ENCODE measurements around the gene GTPBP4.

DNA sequence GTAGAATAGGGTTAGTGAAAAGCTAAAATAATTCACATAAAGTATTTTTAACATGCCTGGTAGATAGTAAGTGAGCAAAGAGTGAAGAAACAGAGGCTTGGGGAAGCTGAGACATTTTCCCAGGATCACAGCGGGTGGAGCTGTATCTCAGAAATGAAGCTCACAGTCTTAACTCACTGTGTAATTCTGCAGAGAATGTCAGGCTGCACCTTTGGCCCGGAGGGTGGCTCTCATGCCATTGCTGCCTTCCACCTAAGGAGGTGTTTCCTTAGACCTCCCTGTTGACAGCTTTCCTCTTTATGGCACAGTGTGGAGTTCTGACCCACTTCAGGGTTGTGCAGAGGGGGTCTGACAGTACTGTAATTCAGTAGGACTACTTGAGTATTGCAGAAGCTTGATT lies 2.9 kb upstream of the GTPBP4 start:
- no peak for TF ChIP-seq RAD21 (IDR thresholded peaks at IDR 0.05)
- no peak for TF ChIP-seq RXRA (IDR thresholded peaks at IDR 0.05)
- TF ChIP-seq, protein P1, sequence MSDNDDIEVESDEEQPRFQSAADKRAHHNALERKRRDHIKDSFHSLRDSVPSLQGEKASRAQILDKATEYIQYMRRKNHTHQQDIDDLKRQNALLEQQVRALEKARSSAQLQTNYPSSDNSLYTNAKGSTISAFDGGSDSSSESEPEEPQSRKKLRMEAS (IDR thresholded peaks at IDR 0.05): no peak
- TF ChIP-seq, protein P2, sequence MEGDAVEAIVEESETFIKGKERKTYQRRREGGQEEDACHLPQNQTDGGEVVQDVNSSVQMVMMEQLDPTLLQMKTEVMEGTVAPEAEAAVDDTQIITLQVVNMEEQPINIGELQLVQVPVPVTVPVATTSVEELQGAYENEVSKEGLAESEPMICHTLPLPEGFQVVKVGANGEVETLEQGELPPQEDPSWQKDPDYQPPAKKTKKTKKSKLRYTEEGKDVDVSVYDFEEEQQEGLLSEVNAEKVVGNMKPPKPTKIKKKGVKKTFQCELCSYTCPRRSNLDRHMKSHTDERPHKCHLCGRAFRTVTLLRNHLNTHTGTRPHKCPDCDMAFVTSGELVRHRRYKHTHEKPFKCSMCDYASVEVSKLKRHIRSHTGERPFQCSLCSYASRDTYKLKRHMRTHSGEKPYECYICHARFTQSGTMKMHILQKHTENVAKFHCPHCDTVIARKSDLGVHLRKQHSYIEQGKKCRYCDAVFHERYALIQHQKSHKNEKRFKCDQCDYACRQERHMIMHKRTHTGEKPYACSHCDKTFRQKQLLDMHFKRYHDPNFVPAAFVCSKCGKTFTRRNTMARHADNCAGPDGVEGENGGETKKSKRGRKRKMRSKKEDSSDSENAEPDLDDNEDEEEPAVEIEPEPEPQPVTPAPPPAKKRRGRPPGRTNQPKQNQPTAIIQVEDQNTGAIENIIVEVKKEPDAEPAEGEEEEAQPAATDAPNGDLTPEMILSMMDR (IDR thresholded peaks at IDR 0.05; ENCODE audit: low read depth, low read length, missing input control): no peak
- no peak for TF ChIP-seq YY1 (IDR thresholded peaks at IDR 0.05)
- TF ChIP-seq TAF1 (conservative IDR thresholded peaks at IDR 0.05): no peak
- no peak for TF ChIP-seq NR2F2 (IDR thresholded peaks at IDR 0.05)
- no peak for TF ChIP-seq SP1 (IDR thresholded peaks at IDR 0.05)
- no peak for TF ChIP-seq GABPA (IDR thresholded peaks at IDR 0.05 in 1 of 2, conservative IDR thresholded peaks at IDR 0.05 in 1 of 2)
- no peak for TF ChIP-seq JUND (IDR thresholded peaks at IDR 0.05)
- TF ChIP-seq, protein P3, sequence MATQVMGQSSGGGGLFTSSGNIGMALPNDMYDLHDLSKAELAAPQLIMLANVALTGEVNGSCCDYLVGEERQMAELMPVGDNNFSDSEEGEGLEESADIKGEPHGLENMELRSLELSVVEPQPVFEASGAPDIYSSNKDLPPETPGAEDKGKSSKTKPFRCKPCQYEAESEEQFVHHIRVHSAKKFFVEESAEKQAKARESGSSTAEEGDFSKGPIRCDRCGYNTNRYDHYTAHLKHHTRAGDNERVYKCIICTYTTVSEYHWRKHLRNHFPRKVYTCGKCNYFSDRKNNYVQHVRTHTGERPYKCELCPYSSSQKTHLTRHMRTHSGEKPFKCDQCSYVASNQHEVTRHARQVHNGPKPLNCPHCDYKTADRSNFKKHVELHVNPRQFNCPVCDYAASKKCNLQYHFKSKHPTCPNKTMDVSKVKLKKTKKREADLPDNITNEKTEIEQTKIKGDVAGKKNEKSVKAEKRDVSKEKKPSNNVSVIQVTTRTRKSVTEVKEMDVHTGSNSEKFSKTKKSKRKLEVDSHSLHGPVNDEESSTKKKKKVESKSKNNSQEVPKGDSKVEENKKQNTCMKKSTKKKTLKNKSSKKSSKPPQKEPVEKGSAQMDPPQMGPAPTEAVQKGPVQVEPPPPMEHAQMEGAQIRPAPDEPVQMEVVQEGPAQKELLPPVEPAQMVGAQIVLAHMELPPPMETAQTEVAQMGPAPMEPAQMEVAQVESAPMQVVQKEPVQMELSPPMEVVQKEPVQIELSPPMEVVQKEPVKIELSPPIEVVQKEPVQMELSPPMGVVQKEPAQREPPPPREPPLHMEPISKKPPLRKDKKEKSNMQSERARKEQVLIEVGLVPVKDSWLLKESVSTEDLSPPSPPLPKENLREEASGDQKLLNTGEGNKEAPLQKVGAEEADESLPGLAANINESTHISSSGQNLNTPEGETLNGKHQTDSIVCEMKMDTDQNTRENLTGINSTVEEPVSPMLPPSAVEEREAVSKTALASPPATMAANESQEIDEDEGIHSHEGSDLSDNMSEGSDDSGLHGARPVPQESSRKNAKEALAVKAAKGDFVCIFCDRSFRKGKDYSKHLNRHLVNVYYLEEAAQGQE (IDR thresholded peaks at IDR 0.05): no peak
